ENCODE results near the gene TSR3. TPM values are rescaled to one million over a fixed set of nuclear protein-coding genes. Genes with fewer than 3 reads are reported as not detected.

Gene TSR3
- total and polyA plus RNA-seq, 3 donors from 2014 or later: 40.9 to 89.5 (median 79.4) TPM

DNA sequence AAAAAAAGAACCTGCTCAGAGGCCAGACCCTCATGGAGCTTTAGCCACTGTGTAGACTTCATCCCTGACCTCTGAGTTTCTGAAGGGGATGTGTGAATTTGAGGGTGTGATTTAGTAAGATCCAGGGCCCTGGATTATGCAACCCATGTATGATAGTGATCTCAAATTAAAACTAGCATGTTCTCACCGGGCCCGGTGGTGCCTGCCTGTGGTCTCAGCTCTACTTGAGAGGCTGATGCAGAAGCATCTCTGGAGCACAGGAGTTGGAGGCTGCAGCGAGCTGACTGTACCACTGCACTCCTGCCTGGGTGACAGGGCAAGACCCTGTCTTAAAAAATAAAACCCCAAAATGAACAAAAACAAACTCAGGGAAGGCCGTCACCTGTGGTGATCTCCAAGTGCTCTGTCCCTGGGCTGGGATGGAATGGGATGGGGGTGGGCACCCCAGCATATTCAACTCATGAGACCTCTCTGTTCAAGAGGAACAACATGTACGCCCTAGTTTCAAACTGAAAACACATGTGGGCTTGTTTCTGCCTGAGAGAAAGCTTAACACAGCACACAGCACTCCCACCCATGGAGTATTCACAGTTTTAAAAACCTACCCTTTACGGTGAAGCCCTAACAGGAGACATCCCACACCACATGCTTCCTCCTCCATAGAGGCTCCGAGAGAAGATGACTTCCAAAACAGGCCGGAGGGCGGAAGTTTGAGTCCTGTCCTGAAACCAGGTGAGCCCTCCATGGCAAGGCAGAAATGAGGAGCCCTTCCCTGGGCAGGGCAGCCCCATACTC, 30.1 kb upstream of the TSR3 start:
- intact Hi-C loops (cut with DNase I; ENCODE audit: low total_unique reads): no loop called here
- Histone ChIP-seq H3K27me3 (no peaks in the 10 kb centered on the region), H3K9me3 (no peaks in the 10 kb centered on the region), H3K36me3 (ENCODE audit: low read depth, missing control alignments) (no peaks in the 10 kb centered on the region), H3K27ac (no peak overlapping the region), H3K4me3 (no peak overlapping the region), H3K4me1 (peaks cover 19% of the 10 kb centered on the region)
- no peak for DNase-seq
- WGBS, 2 donors: 92% methylated on average over 5 to 9 of the region's 9 CpGs
- no peak for TF ChIP-seq POLR2A (IDR thresholded peaks at IDR 0.05)
- TF ChIP-seq, protein P1, sequence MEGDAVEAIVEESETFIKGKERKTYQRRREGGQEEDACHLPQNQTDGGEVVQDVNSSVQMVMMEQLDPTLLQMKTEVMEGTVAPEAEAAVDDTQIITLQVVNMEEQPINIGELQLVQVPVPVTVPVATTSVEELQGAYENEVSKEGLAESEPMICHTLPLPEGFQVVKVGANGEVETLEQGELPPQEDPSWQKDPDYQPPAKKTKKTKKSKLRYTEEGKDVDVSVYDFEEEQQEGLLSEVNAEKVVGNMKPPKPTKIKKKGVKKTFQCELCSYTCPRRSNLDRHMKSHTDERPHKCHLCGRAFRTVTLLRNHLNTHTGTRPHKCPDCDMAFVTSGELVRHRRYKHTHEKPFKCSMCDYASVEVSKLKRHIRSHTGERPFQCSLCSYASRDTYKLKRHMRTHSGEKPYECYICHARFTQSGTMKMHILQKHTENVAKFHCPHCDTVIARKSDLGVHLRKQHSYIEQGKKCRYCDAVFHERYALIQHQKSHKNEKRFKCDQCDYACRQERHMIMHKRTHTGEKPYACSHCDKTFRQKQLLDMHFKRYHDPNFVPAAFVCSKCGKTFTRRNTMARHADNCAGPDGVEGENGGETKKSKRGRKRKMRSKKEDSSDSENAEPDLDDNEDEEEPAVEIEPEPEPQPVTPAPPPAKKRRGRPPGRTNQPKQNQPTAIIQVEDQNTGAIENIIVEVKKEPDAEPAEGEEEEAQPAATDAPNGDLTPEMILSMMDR (IDR thresholded peaks at IDR 0.05): no peak

DNA sequence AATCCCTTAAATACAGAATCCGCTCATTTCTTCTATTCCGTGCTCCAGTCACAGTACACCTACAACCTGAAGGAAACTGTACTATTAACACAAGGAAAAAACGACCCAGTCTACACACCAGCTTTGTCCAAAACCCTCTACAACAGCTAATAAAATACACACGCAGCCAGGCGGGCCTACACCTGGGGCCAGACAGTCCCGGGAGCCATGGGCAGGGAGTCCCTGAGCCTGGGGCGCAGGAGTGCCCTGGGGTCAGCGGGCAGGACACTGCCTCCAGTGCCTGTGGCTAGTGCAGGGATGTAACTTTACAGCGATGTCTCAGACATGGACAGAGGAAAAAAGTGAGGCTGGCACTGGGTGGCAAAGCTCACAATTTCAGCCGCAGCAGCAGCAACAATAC, 28.5 kb upstream of the TSR3 start:
- DNase-seq: no peak
- no peaks in the 10 kb centered on the region for H3K9me3 ChIP-seq
- no peak overlapping the region for H3K27ac ChIP-seq
- peak overlapping the region in 1 of 2 donors; percentile 62 for H3K4me3 ChIP-seq
- TF ChIP-seq POLR2A (IDR thresholded peaks at IDR 0.05): no peak
- TF ChIP-seq, protein P1 (IDR thresholded peaks at IDR 0.05): no peak
- 57 to 75% methylated on average over 10 of the region's 10 CpGs for WGBS, 2 donors
- H3K27me3 ChIP-seq: no peaks in the 10 kb centered on the region
- H3K4me1 ChIP-seq: peaks cover 19% of the 10 kb centered on the region
- H3K36me3 ChIP-seq (ENCODE audit: low read depth, missing control alignments): no peaks in the 10 kb centered on the region
- intact Hi-C loops (cut with DNase I; ENCODE audit: low total_unique reads): no loop called here

DNA sequence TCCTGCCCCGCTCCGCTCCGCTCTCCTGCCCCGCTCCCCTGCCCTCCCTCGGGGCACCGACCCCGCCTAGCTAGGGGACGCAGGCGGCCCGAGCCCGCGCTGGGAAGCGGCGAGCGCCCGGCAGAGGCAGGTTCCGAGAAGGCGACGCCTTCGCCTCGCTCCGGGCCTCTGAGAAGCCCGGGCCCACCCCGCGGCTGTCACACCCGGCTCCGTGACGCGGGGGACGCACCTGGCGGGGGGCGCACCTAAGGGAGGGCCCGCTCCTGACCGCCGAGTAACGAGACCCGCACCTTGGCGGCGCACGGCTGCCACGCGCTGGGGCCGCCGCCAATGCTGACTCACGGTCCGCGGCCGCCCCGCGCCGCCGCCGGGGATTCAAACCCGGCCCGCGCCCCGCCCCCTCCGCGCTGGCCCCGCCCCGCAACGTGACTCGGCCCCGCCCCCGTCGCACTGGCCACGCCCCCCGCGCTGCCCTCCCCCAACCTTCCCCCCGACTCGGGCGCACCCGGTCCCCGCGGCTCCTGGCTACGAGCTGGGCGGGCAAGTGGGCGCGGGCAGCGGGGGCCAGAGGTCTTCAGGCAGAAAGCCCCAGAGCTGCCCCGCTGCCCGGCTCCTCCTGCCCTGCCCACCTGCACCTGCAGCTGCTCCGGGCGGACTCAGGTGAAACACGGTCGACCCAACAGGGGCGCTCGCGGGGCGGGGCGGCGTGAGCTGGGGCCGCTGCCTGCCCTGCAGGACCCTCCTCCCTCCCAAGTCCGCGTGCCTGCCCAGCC, 27.8 kb upstream of the TSR3 start:
- peak overlapping the region; percentile 26 to 78 for H3K27ac ChIP-seq
- H3K27me3 ChIP-seq: no peaks in the 10 kb centered on the region
- no peak for TF ChIP-seq POLR2A (IDR thresholded peaks at IDR 0.05)
- TF ChIP-seq, protein P1 (IDR thresholded peaks at IDR 0.05): no peak
- 12 to 30% methylated on average over 9 to 88 of the region's 95 CpGs for WGBS, 2 donors
- H3K9me3 ChIP-seq: no peaks in the 10 kb centered on the region
- H3K36me3 ChIP-seq (ENCODE audit: low read depth, missing control alignments): no peaks in the 10 kb centered on the region
- peak overlapping the region; percentile 49 to 62 for H3K4me3 ChIP-seq
- intact Hi-C loops (cut with DNase I; ENCODE audit: low total_unique reads): no loop called here
- H3K4me1 ChIP-seq: peaks cover 19% of the 10 kb centered on the region
- DNase-seq: peak; percentile 69

DNA sequence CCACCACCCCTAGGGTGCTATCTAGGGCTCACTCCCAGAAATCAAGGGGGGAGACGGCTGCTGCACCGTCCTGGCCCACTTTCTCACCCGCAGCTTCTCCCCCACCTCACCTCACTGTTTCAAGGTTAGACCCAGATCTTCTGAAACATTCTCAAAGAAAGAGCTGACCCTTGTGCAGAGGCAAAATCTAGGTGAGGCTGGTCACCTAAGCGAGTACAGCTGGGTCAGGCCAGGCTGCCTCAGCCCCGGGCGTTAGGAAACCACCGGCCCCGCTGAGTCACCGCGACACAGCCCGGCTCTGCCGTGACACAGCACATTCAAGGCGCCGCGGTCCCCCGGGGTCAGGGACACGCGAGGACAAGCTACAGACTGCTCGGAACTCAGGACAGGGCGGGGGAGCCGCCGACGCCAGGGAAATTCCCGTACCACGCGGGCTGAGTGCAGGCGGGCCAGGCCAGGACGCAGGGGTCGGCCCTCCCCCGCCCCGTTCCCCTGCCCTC, 27.2 kb upstream of the TSR3 start:
- TF ChIP-seq POLR2A (IDR thresholded peaks at IDR 0.05): no peak
- TF ChIP-seq, protein P1 (IDR thresholded peaks at IDR 0.05): no peak
- peak overlapping the region; percentile 26 to 78 for H3K27ac ChIP-seq
- H3K4me1 ChIP-seq: peaks cover 19% of the 10 kb centered on the region
- H3K27me3 ChIP-seq: no peaks in the 10 kb centered on the region
- intact Hi-C loops (cut with DNase I; ENCODE audit: low total_unique reads): no loop called here
- H3K9me3 ChIP-seq: no peaks in the 10 kb centered on the region
- H3K36me3 ChIP-seq (ENCODE audit: low read depth, missing control alignments): no peaks in the 10 kb centered on the region
- WGBS, 2 donors: 4% methylated on average over 31 of the region's 31 CpGs; no CpG with 5 or more reads in 1 of the 2 donors
- DNase-seq: peak; percentile 84
- H3K4me3 ChIP-seq: peak overlapping the region; percentile 49 to 62

Measured in testis (tissue), 3 donors.